ENCODE measurements around the gene APBA2. TPM values are rescaled to one million over a fixed set of nuclear protein-coding genes. Genes with fewer than 3 reads are reported as not detected.

The APBA2 gene
- polyA plus RNA-seq, 2 of the 4 experiments (the other 2 are of a cell fraction) = 11.4 to 12.6 TPM

DNA sequence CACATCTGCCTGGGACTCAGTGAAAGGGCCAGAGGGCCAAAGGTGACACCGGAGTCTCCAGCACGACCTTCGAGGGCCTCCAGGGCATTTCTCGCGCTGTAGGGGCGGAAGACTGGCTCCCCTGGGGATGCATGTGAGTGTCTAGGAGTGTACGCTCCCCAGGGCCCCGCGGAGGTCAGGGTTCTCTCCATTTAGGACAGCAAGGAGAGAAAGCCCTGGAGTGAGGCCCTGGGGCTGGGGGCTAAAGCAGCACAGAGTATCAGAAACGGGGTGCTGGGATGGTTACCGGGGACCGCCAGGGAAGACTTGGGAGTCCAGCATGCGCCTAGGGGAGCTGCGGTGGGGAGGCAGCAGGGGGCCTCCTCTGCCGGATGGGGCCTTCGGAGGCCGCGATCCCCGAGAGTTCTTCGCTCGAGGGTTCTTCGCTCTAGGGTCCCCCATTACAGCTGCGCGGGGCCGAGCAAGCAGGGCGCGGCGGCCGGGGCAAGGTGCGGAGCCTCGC lies 595 bp upstream of the APBA2 start:
- Histone ChIP-seq H3K4me2 (peak overlapping the region; percentile 99), H3K4me1 (peaks cover 8% of the 10 kb centered on the region; the same call in 2 of the 3 replicates), H3K4me3 (peak overlapping the region; percentile 87), H3K9me3 (no peaks in the 10 kb centered on the region), H3K27ac (peak overlapping the region; percentile 92 to 93)
- 76% methylated on average over 31 of the region's 31 CpGs for WGBS (ENCODE audit: missing lambda C conversion rate)
- ChIA-PET POLR2A (no interaction called here), CTCF (interaction anchor here (1.1 to 1.4 kb wide), 4 partner anchors 12 to 203 kb away, joined by 3 to 5 read pairs (median 4); no protein-coding TSS in a partner anchor)
- DNase-seq (ENCODE audit: low read depth in 1 of 2, low spot score in 1 of 2) (no peak), FAIRE-seq (no peak), ATAC-seq (peak in 1 of 2 experiments; percentile 8; a peak in 2 of 6 replicates)
- no peak for TF ChIP-seq SMC3 (IDR thresholded peaks at IDR 0.05)
- no peak for TF ChIP-seq ESRRA (IDR thresholded peaks at IDR 0.05; ENCODE audit: borderline replicate concordance, low read length)
- no peak for TF ChIP-seq HDAC2 (IDR thresholded peaks at IDR 0.05)
- no peak for TF ChIP-seq RFX5 (IDR thresholded peaks at IDR 0.05)
- no peak for TF ChIP-seq MAZ (IDR thresholded peaks at IDR 0.05; ENCODE audit: borderline replicate concordance, low read depth, low read length)
- no peak for TF ChIP-seq RARB (CRISPR knock-in tag; IDR thresholded peaks at IDR 0.05)
- TF ChIP-seq BHLHE40 (IDR thresholded peaks at IDR 0.05; ENCODE audit: low read depth, low read length) = no peak
- TF ChIP-seq, protein P1, sequence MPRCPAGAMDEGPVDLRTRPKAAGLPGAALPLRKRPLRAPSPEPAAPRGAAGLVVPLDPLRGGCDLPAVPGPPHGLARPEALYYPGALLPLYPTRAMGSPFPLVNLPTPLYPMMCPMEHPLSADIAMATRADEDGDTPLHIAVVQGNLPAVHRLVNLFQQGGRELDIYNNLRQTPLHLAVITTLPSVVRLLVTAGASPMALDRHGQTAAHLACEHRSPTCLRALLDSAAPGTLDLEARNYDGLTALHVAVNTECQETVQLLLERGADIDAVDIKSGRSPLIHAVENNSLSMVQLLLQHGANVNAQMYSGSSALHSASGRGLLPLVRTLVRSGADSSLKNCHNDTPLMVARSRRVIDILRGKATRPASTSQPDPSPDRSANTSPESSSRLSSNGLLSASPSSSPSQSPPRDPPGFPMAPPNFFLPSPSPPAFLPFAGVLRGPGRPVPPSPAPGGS (IDR thresholded peaks at IDR 0.05) = no peak

GRCh38 chr15:28886431-28887338 lies 911 bp downstream of the APBA2 start:
- Histone ChIP-seq H3K4me1 (peaks cover 13% of the 10 kb centered on the region), H3K9me3 (no peaks in the 10 kb centered on the region), H3K27ac (peak overlapping the region; percentile 92 to 93), H3K4me3 (peak overlapping the region; percentile 87), H3K4me2 (peak overlapping the region; percentile 99)
- FAIRE-seq (no peak), DNase-seq (ENCODE audit: low read depth in 1 of 2, low spot score in 1 of 2) (no peak), ATAC-seq (peak; percentile 19 to 52; a peak in 3 of 6 replicates)
- CTCF ChIA-PET = interaction anchor here (0.7 to 1.4 kb wide), 8 partner anchors 12 to 229 kb away, joined by 3 to 5 read pairs (median 3); no protein-coding TSS in a partner anchor
- WGBS (ENCODE audit: missing lambda C conversion rate) = 53% methylated on average over 29 of the region's 61 CpGs
- TF ChIP-seq, protein P2, sequence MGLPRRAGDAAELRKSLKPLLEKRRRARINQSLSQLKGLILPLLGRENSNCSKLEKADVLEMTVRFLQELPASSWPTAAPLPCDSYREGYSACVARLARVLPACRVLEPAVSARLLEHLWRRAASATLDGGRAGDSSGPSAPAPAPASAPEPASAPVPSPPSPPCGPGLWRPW (IDR thresholded peaks at IDR 0.05) = no peak
- TF ChIP-seq, protein P1 (IDR thresholded peaks at IDR 0.05) = 0 out of 3 replicates have a peak, but pooled peaks have one; percentile 7
- TF ChIP-seq ZNF302 (CRISPR knock-in tag; IDR thresholded peaks at IDR 0.05) (no peak), BHLHE40 (IDR thresholded peaks at IDR 0.05; ENCODE audit: low read depth, low read length) (no peak)
- POLR2A ChIA-PET = no interaction called here

GRCh38 chr15:28887339-28888174 lies 1.8 kb downstream of the APBA2 start:
- 80% methylated on average over 11 of the region's 17 CpGs for WGBS (ENCODE audit: missing lambda C conversion rate)
- no peak overlapping the region for H3K4me3 ChIP-seq
- no peak for TF ChIP-seq KDM1A (IDR thresholded peaks at IDR 0.05; ENCODE audit: low read depth)
- TF ChIP-seq, protein P3, sequence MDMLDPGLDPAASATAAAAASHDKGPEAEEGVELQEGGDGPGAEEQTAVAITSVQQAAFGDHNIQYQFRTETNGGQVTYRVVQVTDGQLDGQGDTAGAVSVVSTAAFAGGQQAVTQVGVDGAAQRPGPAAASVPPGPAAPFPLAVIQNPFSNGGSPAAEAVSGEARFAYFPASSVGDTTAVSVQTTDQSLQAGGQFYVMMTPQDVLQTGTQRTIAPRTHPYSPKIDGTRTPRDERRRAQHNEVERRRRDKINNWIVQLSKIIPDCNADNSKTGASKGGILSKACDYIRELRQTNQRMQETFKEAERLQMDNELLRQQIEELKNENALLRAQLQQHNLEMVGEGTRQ (IDR thresholded peaks at IDR 0.05) = no peak
- TF ChIP-seq RARB (CRISPR knock-in tag; IDR thresholded peaks at IDR 0.05) = no peak
- TF ChIP-seq MAZ (IDR thresholded peaks at IDR 0.05; ENCODE audit: borderline replicate concordance, low read depth, low read length) = no peak
- TF ChIP-seq SREBF2 (IDR thresholded peaks at IDR 0.05) = no peak
- TF ChIP-seq NFE2L2 (conservative IDR thresholded peaks at IDR 0.05; ENCODE audit: low read length) = no peak
- TF ChIP-seq BHLHE40 (IDR thresholded peaks at IDR 0.05; ENCODE audit: low read depth, low read length) = no peak
- no peak for TF ChIP-seq NR3C1 (IDR thresholded peaks at IDR 0.05)
- TF ChIP-seq ZFP36 (IDR thresholded peaks at IDR 0.05; ENCODE audit: borderline replicate concordance, partially characterized antibody) = no peak
- TF ChIP-seq ESRRA (IDR thresholded peaks at IDR 0.05; ENCODE audit: borderline replicate concordance, low read length) = no peak
- TF ChIP-seq RNF2 (IDR thresholded peaks at IDR 0.05; ENCODE audit: borderline replicate concordance, low read depth) = no peak
- ChIA-PET CTCF (interaction anchor here (0.8 to 1.4 kb wide), 4 partner anchors 10 to 228 kb away, joined by 3 read pairs; no protein-coding TSS in a partner anchor), POLR2A (no interaction called here)
- no peak overlapping the region for H3K27ac ChIP-seq
- FAIRE-seq (no peak), ATAC-seq (no peak), DNase-seq (ENCODE audit: low read depth in 1 of 2, low spot score in 1 of 2) (no peak)
- H3K9me3 ChIP-seq = no peaks in the 10 kb centered on the region
- peak overlapping the region; percentile 99; the same call in 2 of the 3 replicates for H3K4me2 ChIP-seq
- H3K4me1 ChIP-seq = peaks cover 15% of the 10 kb centered on the region
